Measurements from ENCODE around the gene DAAM1. TPM values are rescaled to one million over a fixed set of nuclear protein-coding genes. Genes with fewer than 3 reads are reported as not detected.
A peak's percentile ranks its signal among the peaks of the same experiment; 100 is the strongest.

Gene DAAM1
- total RNA-seq, 6 experiments from 2014 or later, result 7.5 to 12.2 (median 8.6) TPM

DNA sequence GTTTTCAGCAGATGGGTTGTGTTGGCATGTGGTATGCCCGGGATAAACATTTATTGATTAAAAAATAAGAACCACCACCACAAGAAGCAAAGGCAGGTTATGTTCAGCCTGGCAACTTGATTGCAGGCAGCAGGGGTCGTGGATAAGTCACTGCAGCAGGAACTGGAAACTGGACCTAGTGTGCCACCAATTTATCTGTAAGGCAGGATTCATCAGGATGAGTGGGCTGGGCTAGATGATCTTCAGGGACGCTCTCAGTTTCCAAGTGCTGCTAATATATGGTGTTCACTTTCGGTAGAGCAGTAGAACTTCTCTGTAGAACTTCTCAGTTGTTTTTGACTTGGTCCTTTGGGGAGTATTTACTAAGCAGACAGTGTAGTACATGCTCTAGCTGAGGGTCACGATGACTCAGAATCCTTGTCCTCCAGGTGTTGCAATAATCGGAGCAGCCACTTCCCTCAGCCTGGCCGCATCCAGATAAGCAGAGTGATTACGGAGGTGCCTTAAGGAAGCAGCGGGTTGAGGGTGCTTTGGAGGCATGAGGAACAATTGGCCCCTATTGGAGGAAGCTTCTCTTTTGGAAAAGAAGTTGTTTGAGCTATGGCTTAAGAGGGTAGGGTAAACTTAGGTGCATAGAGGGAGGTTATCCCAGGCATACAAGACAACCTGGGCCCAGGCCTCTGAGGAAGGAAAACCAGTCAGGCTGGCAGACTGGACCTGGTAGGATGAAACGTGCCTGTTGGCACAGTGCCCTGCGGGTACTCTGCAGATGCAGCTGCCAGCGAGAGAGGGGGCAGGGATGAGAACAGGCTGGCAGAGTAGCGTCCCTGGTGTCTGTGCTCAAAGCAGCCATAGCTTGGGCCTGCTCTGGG, 172.7 kb downstream of the DAAM1 start:
- Mint-ChIP-seq H3K36me3 (ENCODE audit: low read depth) (no peaks in the 10 kb centered on the region), H3K4me3 (peak overlapping the region; percentile 22), H3K27ac (peak overlapping the region; percentile 19), H3K27me3 (ENCODE audit: insufficient read depth) (no peaks in the 10 kb centered on the region), H3K4me1 (ENCODE audit: low read depth) (peaks cover 87% of the 10 kb centered on the region), H3K9me3 (no peaks in the 10 kb centered on the region)
- TF ChIP-seq, protein P1, sequence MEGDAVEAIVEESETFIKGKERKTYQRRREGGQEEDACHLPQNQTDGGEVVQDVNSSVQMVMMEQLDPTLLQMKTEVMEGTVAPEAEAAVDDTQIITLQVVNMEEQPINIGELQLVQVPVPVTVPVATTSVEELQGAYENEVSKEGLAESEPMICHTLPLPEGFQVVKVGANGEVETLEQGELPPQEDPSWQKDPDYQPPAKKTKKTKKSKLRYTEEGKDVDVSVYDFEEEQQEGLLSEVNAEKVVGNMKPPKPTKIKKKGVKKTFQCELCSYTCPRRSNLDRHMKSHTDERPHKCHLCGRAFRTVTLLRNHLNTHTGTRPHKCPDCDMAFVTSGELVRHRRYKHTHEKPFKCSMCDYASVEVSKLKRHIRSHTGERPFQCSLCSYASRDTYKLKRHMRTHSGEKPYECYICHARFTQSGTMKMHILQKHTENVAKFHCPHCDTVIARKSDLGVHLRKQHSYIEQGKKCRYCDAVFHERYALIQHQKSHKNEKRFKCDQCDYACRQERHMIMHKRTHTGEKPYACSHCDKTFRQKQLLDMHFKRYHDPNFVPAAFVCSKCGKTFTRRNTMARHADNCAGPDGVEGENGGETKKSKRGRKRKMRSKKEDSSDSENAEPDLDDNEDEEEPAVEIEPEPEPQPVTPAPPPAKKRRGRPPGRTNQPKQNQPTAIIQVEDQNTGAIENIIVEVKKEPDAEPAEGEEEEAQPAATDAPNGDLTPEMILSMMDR (IDR thresholded peaks at IDR 0.05), result no peak
- DNase-seq, result peak; percentile 64

DNA sequence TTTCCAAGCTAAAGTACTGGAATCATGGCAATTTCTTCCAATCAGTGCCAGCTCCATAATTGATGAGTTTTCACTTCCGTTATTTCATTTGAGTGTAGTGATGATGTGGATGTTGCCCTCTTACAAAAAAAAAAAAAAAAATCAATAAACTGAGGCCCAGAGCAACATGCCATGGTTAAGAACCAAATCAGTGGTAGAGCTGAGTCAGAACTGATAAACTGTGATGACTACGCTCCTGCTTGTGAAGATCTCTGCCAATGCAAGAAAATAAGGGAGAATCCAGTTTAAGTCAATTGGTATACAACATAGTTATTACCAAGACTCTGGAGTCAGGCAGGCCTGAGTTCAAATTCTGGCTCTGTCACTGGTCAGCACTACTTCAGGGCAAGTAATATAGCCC, 174.0 kb downstream of the DAAM1 start:
- no peak for DNase-seq
- TF ChIP-seq, protein P1 (IDR thresholded peaks at IDR 0.05), result no peak
- H3K9me3 Mint-ChIP-seq, result no peaks in the 10 kb centered on the region
- peak overlapping the region; percentile 88 for H3K27ac Mint-ChIP-seq
- peaks cover 78% of the 10 kb centered on the region for H3K4me1 Mint-ChIP-seq (ENCODE audit: low read depth)
- H3K36me3 Mint-ChIP-seq (ENCODE audit: low read depth), result peaks cover 4% of the 10 kb centered on the region; the same call in 1 of the 2 replicates
- H3K4me3 Mint-ChIP-seq, result no peak overlapping the region
- no peaks in the 10 kb centered on the region for H3K27me3 Mint-ChIP-seq (ENCODE audit: insufficient read depth)

DNA sequence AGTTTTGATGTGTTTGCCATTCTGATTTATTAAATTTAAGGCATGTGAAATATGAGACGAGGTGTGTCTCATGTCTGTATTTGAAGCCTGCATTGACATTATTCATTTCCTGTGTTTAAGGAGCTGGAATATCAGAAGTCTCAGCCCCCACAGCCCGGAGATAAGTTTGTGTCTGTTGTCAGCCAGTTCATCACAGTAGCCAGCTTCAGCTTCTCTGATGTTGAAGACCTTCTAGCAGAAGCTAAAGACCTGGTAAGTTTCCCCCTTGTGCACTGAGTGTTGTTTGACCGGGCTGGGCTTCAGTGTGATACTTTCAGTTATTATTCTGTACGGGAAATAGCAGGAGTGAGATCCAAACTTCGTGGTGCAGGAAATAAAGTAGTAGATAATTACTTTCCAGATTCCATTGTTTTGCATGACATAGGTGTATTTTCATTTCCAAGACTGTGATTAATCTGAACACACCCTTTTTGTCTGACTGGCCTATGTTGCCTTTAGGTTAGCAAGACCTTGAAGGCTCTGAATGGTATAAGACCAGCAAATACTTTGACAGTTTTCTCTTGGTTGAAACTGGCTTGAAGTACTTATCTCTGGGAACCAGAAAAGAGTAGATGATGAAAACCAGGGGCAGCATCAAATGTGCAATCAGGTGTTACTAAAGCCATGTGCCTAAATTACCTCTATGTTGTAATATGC, 175.2 kb downstream of the DAAM1 start:
- Mint-ChIP-seq H3K4me1 (ENCODE audit: low read depth) (peaks cover 67% of the 10 kb centered on the region), H3K36me3 (ENCODE audit: low read depth) (peaks cover 9% of the 10 kb centered on the region; the same call in 1 of the 2 replicates), H3K9me3 (no peaks in the 10 kb centered on the region), H3K27ac (peak overlapping the region; percentile 88), H3K4me3 (peak overlapping the region; percentile 83), H3K27me3 (ENCODE audit: insufficient read depth) (no peaks in the 10 kb centered on the region)
- DNase-seq, result no peak
- TF ChIP-seq, protein P1 (IDR thresholded peaks at IDR 0.05), result no peak

DNA sequence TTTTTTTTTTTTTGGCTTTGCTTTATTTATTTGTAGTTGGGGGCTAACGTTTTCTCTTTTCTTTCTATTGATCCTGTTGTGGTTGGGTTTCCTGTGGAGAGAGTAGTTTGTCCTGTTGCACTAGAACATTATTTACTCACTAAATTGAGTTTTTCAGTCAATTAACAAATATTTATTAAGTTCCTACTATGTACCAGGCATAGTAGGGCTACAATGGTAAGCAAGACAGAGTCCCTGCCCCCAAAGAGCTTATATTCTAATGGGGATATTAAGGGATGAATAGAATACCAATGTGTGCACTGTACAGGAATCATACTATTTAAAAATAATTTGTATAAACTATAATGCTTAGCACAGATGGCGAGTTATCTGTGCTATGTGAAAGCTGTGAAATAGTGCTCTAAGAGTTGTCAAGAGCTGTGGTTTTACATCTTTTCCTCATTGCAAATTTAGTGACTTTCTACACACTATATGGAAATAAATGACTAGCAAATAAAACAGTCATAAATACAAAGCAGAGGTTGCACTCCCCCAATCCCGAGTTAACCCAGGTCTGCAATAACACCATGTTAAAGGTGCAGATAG, 181.8 kb downstream of the DAAM1 start:
- Mint-ChIP-seq H3K36me3 (ENCODE audit: low read depth) (peaks cover 9% of the 10 kb centered on the region; the same call in 1 of the 2 replicates), H3K27ac (no peak overlapping the region)

DNA sequence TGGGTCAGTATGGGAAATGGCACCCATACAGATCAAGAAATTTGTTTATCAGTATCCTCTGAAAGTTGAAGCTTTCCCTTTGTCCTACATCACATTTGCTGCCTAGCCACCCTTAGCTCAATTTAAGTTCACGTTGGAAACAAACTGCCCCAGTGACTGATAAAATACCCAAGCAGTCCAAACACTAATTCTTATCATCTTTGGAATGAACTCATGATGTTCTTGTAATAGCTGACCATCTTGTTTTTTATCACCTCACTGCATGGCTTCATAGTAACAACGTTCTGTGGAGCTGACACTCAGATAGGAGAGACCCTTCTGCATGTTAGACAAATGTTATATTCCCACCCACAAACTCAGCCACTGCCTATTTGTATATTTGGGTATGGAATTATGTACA, 183.3 kb downstream of the DAAM1 start:
- TF ChIP-seq, protein P1 (IDR thresholded peaks at IDR 0.05), result no peak
- no peak for DNase-seq
- no peak overlapping the region for H3K27ac Mint-ChIP-seq

More for the DNA sequence above, 181.8 kb downstream of the DAAM1 start:
- DNase-seq, result no peak
- H3K4me1 Mint-ChIP-seq (ENCODE audit: low read depth), result peaks cover 1% of the 10 kb centered on the region
- H3K27me3 Mint-ChIP-seq (ENCODE audit: insufficient read depth), result peaks cover 2% of the 10 kb centered on the region; the same call in 1 of the 2 replicates
- TF ChIP-seq, protein P1 (IDR thresholded peaks at IDR 0.05), result no peak
- H3K4me3 Mint-ChIP-seq, result no peak overlapping the region
- H3K9me3 Mint-ChIP-seq, result no peaks in the 10 kb centered on the region

More for the DNA sequence above, 183.3 kb downstream of the DAAM1 start:
- no peak overlapping the region for H3K4me3 Mint-ChIP-seq
- H3K36me3 Mint-ChIP-seq (ENCODE audit: low read depth), result peaks cover 9% of the 10 kb centered on the region; the same call in 1 of the 2 replicates
- peaks cover 2% of the 10 kb centered on the region; the same call in 1 of the 2 replicates for H3K27me3 Mint-ChIP-seq (ENCODE audit: insufficient read depth)
- no peaks in the 10 kb centered on the region; the same call in 1 of the 2 replicates for H3K4me1 Mint-ChIP-seq (ENCODE audit: low read depth)
- no peaks in the 10 kb centered on the region for H3K9me3 Mint-ChIP-seq
